ENCODE results near the gene DTD2. TPM values are rescaled to one million over a fixed set of nuclear protein-coding genes. Genes with fewer than 3 reads are reported as not detected.

DTD2 gene
- total and polyA plus RNA-seq, 4 donors = 7.9 to 16.7 (median 10.7) TPM

DNA sequence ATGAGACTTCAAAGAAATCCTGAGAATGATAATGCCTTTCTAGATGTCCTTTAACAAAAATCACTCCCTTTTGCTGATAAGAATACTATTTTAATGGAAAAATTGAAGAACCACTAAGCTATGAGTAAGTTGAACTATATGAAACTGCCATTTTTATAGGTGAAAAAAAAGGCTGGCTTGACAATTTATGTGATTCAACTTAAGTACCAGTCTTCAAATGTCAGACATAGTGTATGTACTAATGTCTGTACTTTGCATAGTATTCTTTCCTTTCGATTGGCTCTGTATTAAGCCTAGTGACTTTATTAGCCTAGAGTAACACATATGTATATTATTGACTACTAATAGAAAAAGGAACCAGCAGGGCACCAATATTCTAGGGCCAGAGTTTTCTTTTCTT, 48.9 kb downstream of the DTD2 start:
- 97% methylated on average over 1 of the region's 1 CpG for WGBS
- H3K4me3 ChIP-seq (ENCODE audit: low read depth in 1 of 3, low read length in 3 of 3) = no peak overlapping the region
- H3K4me1 ChIP-seq (ENCODE audit: control insufficient read depth in 4 of 4, insufficient read depth in 4 of 4, low read length in 3 of 4) = peaks cover 0 to 3% (median 0%) of the 10 kb centered on the region in 4 donors

More for the DNA sequence above, 48.9 kb downstream of the DTD2 start:
- Histone ChIP-seq H3K9ac (ENCODE audit: low read depth in 1 of 2, low read length in 2 of 2) (no peak overlapping the region), H3K36me3 (ENCODE audit: control insufficient read depth in 4 of 4, insufficient read depth in 3 of 4, low read depth in 1 of 4, low read length in 3 of 4) (no peaks in the 10 kb centered on the region), H3K27ac (ENCODE audit: low read depth in 1 of 2, low read length in 2 of 2) (no peak overlapping the region), H3K27me3 (ENCODE audit: control insufficient read depth in 4 of 4, insufficient read depth in 4 of 4, low read length in 3 of 4) (no peaks in the 10 kb centered on the region), H3K9me3 (ENCODE audit: control insufficient read depth in 4 of 4, low read length in 3 of 4) (no peaks in the 10 kb centered on the region)
- DNase-seq (ENCODE audit: low spot score) = no peak
- no peak for TF ChIP-seq RAD21 (IDR thresholded peaks at IDR 0.05)
- TF ChIP-seq HNF4G (IDR thresholded peaks at IDR 0.05) = no peak
- no peak for TF ChIP-seq SP1 (IDR thresholded peaks at IDR 0.05)
- TF ChIP-seq REST (IDR thresholded peaks at IDR 0.05) = no peak
- no peak for TF ChIP-seq CTCF (IDR thresholded peaks at IDR 0.05; ENCODE audit: low read depth, low read length, missing input control)
- no peak for TF ChIP-seq JUND (IDR thresholded peaks at IDR 0.05)
- TF ChIP-seq ATF3 (IDR thresholded peaks at IDR 0.05) = no peak
- no peak for TF ChIP-seq FOXA2 (IDR thresholded peaks at IDR 0.05)
- no peak for TF ChIP-seq MAX (IDR thresholded peaks at IDR 0.05)
- TF ChIP-seq NR2F2 (IDR thresholded peaks at IDR 0.05) = no peak
- no peak for TF ChIP-seq TAF1 (conservative IDR thresholded peaks at IDR 0.05)

Measured in liver (tissue), 9 donors.